Glutamatergic neuron (in vitro differentiated cells): ENCODE measurements around the gene EOGT. TPM values are rescaled to one million over a fixed set of nuclear protein-coding genes. Genes with fewer than 3 reads are reported as not detected.

ENCODE experiments used
- DNase-seq: peaks from one replicate; pipeline ENCODE4 v3.0.0; 2022
- H3K27ac Mint-ChIP-seq: one replicate; pipeline ENCODE4 v1.8.0; 2020; ENCODE audit warnings: mild to moderate bottlenecking, mixed read lengths, inconsistent platforms; ENCODE audit not compliant: unreplicated experiment
- H3K27me3 Mint-ChIP-seq: one replicate; pipeline ENCODE4 v1.8.0; 2020; ENCODE audit warnings: mild to moderate bottlenecking, moderate library complexity, mixed read lengths, inconsistent platforms; ENCODE audit not compliant: unreplicated experiment
- H3K36me3 Mint-ChIP-seq: one replicate; pipeline ENCODE4 v1.8.0; 2020; ENCODE audit warnings: mild to moderate bottlenecking, mixed read lengths, inconsistent platforms; ENCODE audit not compliant: unreplicated experiment
- H3K4me1 Mint-ChIP-seq: one replicate; pipeline ENCODE4 v1.8.0; 2020; ENCODE audit warnings: mild to moderate bottlenecking, low read depth, mixed read lengths, inconsistent platforms; ENCODE audit not compliant: unreplicated experiment
- H3K4me3 Mint-ChIP-seq: one replicate; pipeline ENCODE4 v1.8.0; 2020; ENCODE audit warnings: mild to moderate bottlenecking, mixed read lengths, inconsistent platforms; ENCODE audit not compliant: unreplicated experiment
- H3K9me3 Mint-ChIP-seq: one replicate; pipeline ENCODE4 v1.8.0; 2020; ENCODE audit warnings: mild to moderate bottlenecking, moderate library complexity, mixed read lengths, inconsistent platforms; ENCODE audit not compliant: unreplicated experiment
- total RNA-seq: library from RNA; stranded (reverse); fragmentation: NEBNext Ultra II Directional; extraction: Animal tissue kit (Norgen Biotek cat#: 25700); gene quantifications from one replicate; pipeline ENCODE4 v1.2.1, GENCODE V29; 2021; ENCODE audit not compliant: unreplicated experiment
- TF ChIP-seq, protein P1 (sequence below): fragments of 200-600 bp; sonication (generic); IDR thresholded peaks from one replicate; pipeline ENCODE4 v1.5.0; 2021; ENCODE audit not compliant: partially characterized antibody, unreplicated experiment

EOGT gene
- total RNA-seq, 1 donor from 2014 or later = 17.2 TPM

DNA sequence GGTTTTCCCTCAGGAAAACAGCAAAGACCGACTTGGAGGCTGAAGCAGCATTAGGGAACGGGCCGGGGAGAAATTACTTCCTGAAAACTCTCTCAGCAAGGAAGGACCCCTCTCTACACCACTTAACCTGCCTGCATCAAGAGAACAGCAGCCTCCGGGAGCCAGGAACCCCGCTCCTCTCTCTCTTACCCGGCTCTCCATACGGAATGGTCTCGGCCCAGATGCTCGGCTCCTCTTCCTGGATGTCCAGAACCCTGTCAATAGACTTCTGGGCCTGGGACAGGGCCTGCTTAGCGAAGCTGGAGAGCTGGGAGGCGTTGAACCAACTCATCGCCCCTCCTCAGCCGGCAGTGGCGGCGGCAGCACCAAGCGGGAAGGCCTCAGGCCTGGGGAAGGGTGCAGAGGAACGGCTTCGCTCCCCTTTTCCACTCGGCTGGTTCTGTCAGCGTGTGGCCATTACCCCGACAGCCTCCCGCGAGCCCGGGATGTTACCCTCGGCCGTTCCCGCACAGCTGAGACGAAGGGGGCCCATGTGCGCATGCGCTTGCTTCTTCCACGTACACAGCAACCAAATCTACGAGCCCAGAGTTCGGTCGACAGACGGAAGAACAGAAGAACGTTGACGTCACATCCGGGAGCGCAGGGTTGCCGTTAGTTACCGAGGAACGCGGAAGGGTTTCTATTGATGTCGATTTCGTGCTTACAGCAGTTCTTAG lies 38.4 kb upstream of the EOGT start, which contains the start of gene TMF1:
TSS of gene TMF1 (minus strand) at position 578 of the 716 bp plus-strand sequence. CDS start at position 331, 247 bp downstream.
- Mint-ChIP-seq H3K4me3 (peak within 1 kb of the TSS; percentile 96), H3K27me3 (no peaks in the 10 kb centered on the region), H3K36me3 (no peaks in the 10 kb centered on the region), H3K4me1 (peaks cover 8% of the 10 kb centered on the region), H3K9me3 (peaks cover 10% of the 10 kb centered on the region), H3K27ac (peak within 1 kb of the TSS; percentile 93)
- peak; percentile 98 for DNase-seq
- TF ChIP-seq, protein P1, sequence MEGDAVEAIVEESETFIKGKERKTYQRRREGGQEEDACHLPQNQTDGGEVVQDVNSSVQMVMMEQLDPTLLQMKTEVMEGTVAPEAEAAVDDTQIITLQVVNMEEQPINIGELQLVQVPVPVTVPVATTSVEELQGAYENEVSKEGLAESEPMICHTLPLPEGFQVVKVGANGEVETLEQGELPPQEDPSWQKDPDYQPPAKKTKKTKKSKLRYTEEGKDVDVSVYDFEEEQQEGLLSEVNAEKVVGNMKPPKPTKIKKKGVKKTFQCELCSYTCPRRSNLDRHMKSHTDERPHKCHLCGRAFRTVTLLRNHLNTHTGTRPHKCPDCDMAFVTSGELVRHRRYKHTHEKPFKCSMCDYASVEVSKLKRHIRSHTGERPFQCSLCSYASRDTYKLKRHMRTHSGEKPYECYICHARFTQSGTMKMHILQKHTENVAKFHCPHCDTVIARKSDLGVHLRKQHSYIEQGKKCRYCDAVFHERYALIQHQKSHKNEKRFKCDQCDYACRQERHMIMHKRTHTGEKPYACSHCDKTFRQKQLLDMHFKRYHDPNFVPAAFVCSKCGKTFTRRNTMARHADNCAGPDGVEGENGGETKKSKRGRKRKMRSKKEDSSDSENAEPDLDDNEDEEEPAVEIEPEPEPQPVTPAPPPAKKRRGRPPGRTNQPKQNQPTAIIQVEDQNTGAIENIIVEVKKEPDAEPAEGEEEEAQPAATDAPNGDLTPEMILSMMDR = no peak

DNA sequence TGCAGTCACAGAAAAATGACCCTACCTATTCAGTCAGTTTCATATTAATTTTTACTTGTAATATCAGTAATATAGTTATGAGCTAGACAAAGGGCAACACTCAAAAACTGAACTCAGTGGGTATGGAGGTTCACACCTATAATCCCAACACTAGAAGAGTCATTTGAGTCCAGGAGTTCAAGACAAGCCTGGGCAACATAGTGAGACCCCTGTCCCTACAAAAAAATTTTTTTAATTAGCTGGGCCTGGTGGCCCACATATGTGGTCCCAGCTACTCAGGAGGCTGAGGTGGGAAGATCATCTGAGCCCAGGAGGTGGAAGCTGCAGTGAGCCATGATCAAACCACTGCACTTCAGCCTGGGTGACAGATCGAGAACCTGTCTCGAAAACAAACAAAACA lies 35.5 kb upstream of the EOGT start:
- H3K27ac Mint-ChIP-seq = no peak overlapping the region
- H3K4me1 Mint-ChIP-seq = peaks cover 8% of the 10 kb centered on the region
- H3K27me3 Mint-ChIP-seq = no peaks in the 10 kb centered on the region
- H3K36me3 Mint-ChIP-seq = no peaks in the 10 kb centered on the region
- no peak for DNase-seq
- TF ChIP-seq, protein P1 = no peak
- H3K9me3 Mint-ChIP-seq = peaks cover 10% of the 10 kb centered on the region
- H3K4me3 Mint-ChIP-seq = no peak overlapping the region

- H3K9me3 Mint-ChIP-seq = no peaks in the 10 kb centered on the region
- DNase-seq = no peak
- no peaks in the 10 kb centered on the region for H3K36me3 Mint-ChIP-seq
- TF ChIP-seq, protein P1 = no peak
- no peak overlapping the region for H3K27ac Mint-ChIP-seq
- no peaks in the 10 kb centered on the region for H3K27me3 Mint-ChIP-seq
- H3K4me1 Mint-ChIP-seq = no peaks in the 10 kb centered on the region
- H3K4me3 Mint-ChIP-seq = no peak overlapping the region
Observed at GRCh38 chr3:69044608-69045007, 31.1 kb upstream of the EOGT start.

DNA sequence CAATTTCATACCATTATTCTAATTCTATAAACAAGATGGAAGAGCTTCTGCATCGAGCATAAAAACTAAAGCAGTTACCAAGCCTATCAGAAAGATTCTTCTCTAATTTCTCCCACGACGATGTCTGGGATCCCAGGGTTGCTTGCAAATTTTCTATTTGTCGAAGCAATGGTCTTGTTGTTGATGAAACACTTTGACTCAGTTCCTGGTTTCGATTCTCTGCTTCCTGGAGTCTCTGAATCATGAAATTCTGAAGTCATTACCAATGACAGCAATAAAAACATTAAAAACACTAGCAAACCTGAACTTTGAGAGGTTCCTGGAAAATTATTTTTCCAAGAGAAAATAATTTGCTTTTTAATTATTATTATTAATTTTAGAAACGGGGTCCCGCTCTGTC lies 20.0 kb upstream of the EOGT start:
- no peak overlapping the region for H3K27ac Mint-ChIP-seq
- H3K4me1 Mint-ChIP-seq = no peaks in the 10 kb centered on the region

GRCh38 chr3:69032737-69033136 lies 19.3 kb upstream of the EOGT start:
- Mint-ChIP-seq H3K9me3 (no peaks in the 10 kb centered on the region), H3K36me3 (no peaks in the 10 kb centered on the region), H3K27ac (no peak overlapping the region), H3K27me3 (peaks cover 2% of the 10 kb centered on the region), H3K4me1 (no peaks in the 10 kb centered on the region), H3K4me3 (no peak overlapping the region)
- TF ChIP-seq, protein P1 = no peak
- DNase-seq = no peak

More for the DNA sequence above, 20.0 kb upstream of the EOGT start:
- no peak for DNase-seq
- Mint-ChIP-seq H3K36me3 (no peaks in the 10 kb centered on the region), H3K9me3 (no peaks in the 10 kb centered on the region), H3K27me3 (peaks cover 2% of the 10 kb centered on the region), H3K4me3 (no peak overlapping the region)
- TF ChIP-seq, protein P1 = no peak
